Measurements from ENCODE around the gene RIPOR2.
A peak's percentile ranks its signal among the peaks of the same experiment; 100 is the strongest.

The RIPOR2 gene

GRCh38 chr6:24935366-24936152 lies at the start of gene RIPOR2:
Gene RIPOR2 (minus strand): TSS chr6:24935960. CDS start chr6:24935898, 62 bp downstream.
- no peak for DNase-seq

- DNase-seq: no peak
These were observed 49.6 kb upstream of the RIPOR2 start for GRCh38 chr6:24985323-24985722.

GRCh38 chr6:24982231-24982630 lies 46.5 kb upstream of the RIPOR2 start:
- DNase-seq: no peak

GRCh38 chr6:24981386-24981760 lies 45.6 kb upstream of the RIPOR2 start:
- DNase-seq: no peak

- DNase-seq: no peak
These were observed 45.0 kb upstream of the RIPOR2 start for GRCh38 chr6:24980507-24981385.

- DNase-seq: no peak
These were observed 43.4 kb upstream of the RIPOR2 start for GRCh38 chr6:24979176-24979575.

- no peak for DNase-seq
These were observed 38.7 kb upstream of the RIPOR2 start for GRCh38 chr6:24974182-24975171.

GRCh38 chr6:24972311-24972958 lies 36.7 kb upstream of the RIPOR2 start:
- DNase-seq: no peak

GRCh38 chr6:24971067-24971466 lies 35.3 kb upstream of the RIPOR2 start:
- DNase-seq: no peak

- no peak for DNase-seq
These were observed 33.6 kb upstream of the RIPOR2 start for GRCh38 chr6:24969343-24969860.

GRCh38 chr6:24968783-24969182 lies 33.0 kb upstream of the RIPOR2 start:
- DNase-seq: no peak

GRCh38 chr6:24967211-24967610 lies 31.5 kb upstream of the RIPOR2 start:
- no peak for DNase-seq

- DNase-seq: peak in 1 of 2 experiments; percentile 20
These were observed 30.6 kb upstream of the RIPOR2 start for GRCh38 chr6:24966381-24966780.

GRCh38 chr6:24963887-24964570 lies 28.3 kb upstream of the RIPOR2 start:
- no peak for DNase-seq

- DNase-seq: no peak
These were observed 27.6 kb upstream of the RIPOR2 start for GRCh38 chr6:24963339-24963738.

- no peak for DNase-seq
These were observed 26.1 kb upstream of the RIPOR2 start for GRCh38 chr6:24961852-24962251.

- DNase-seq: no peak
These were observed 25.3 kb upstream of the RIPOR2 start for GRCh38 chr6:24960991-24961475.

- DNase-seq: no peak
These were observed 23.6 kb upstream of the RIPOR2 start for GRCh38 chr6:24959319-24959718.

- DNase-seq: no peak
These were observed 21.4 kb upstream of the RIPOR2 start for GRCh38 chr6:24957199-24957598.

- no peak for DNase-seq
These were observed 18.0 kb upstream of the RIPOR2 start for GRCh38 chr6:24953726-24954125.

GRCh38 chr6:24951811-24952299 lies 16.1 kb upstream of the RIPOR2 start:
- DNase-seq: no peak
